HepG2 (cell line): Measurements from ENCODE around the gene EFS. TPM values are rescaled to one million over a fixed set of nuclear protein-coding genes. Genes with fewer than 3 reads are reported as not detected.

Source experiments
- ATAC-seq: fragments of 200-7000 bp; cut with Tn5 transposase; 3 replicates; pipeline ENCODE4 v1.9.1; 2020; ENCODE audit warnings: mild to moderate bottlenecking, moderate library complexity
- BruUV-seq: library from RNA; stranded (reverse); fragments of 400-500 nt; replicated peaks from 2 replicates; lab custom pipeline; 2021; lab: Mats Ljungman, UMichigan
- CTCF ChIA-PET: fragments of 300-600 bp; formaldehyde crosslinking; extraction: SDS; loops from one replicate; lab custom pipeline; 2021; ENCODE audit warnings: low total read pairs, inconsistent platforms, low intra/inter-chr PET ratio; lab: Yijun Ruan, JAX
- POLR2A ChIA-PET: fragments of 350-600 bp; sonication (Branson Sonifier 250); formaldehyde crosslinking; loops from one replicate; lab custom pipeline; 2020; ENCODE audit warnings: antibody characterized with exemption, inconsistent platforms; lab: Yijun Ruan, JAX
- DNase-seq: peaks from one replicate; pipeline ENCODE4 v3.0.0-alpha.2; 2015; ENCODE audit warnings: low spot score
- FAIRE-seq: peaks from 3 replicates; lab custom pipeline; 2011; peaks lifted over from hg19 to GRCh38; lab: Jason Lieb, UNC
- H2AFZ ChIP-seq: one replicate; pipeline ENCODE4 v1.6.1; 2011; ENCODE audit warnings: low read length, inconsistent platforms
- H3K27ac ChIP-seq: fragments of 300-600 bp; 3 replicates; pipeline ENCODE4 v1.8.0; 2011; ENCODE audit warnings: mixed run types, mild to moderate bottlenecking, mixed read lengths, low read length, inconsistent platforms; ENCODE audit not compliant: insufficient read depth; ENCODE audit errors: extremely low read length
- H3K27me3 ChIP-seq, 2 experiments: fragments of 200-600 bp in 1 of 2; 2 replicates in 1 of 2; 3 replicates in 1 of 2; pipeline versions ENCODE4 v1.6.0 to v1.8.0; 2011; ENCODE audit warnings: low read length in 2 of 2, mild to moderate bottlenecking in 2 of 2, moderate library complexity in 2 of 2, inconsistent platforms in 1 of 2; ENCODE audit not compliant: insufficient read depth in 2 of 2, control insufficient read depth in 1 of 2
- H3K36me3 ChIP-seq, 2 experiments: fragments of 200-600 bp in 1 of 2; replicated peaks in 1 of 2; 2 replicates in 1 of 2; 3 replicates in 1 of 2; pipeline versions ENCODE4 v1.5.1 to v1.8.0; 2011; ENCODE audit warnings: low read length in 2 of 2, inconsistent platforms in 1 of 2; ENCODE audit not compliant: insufficient read depth in 2 of 2, control insufficient read depth in 1 of 2
- H3K4me1 ChIP-seq: 2 replicates; pipeline ENCODE4 v1.5.1; 2012; ENCODE audit warnings: low read length, inconsistent platforms; ENCODE audit not compliant: insufficient read depth
- H3K4me2 ChIP-seq: 2 replicates; pipeline ENCODE4 v1.6.0; 2011; ENCODE audit warnings: low read depth, low read length, inconsistent platforms
- H3K4me3 ChIP-seq, 3 experiments: fragments of 200-600 bp in 1 of 3; sonication (generic), shearing (Covaris generic) in 1 of 3; replicated peaks in 1 of 3; 2 replicates each; pipeline ENCODE4 v1.5.1; 2011 to 2016; ENCODE audit warnings: low read length in 3 of 3, inconsistent platforms in 2 of 3, low read depth in 2 of 3, mild to moderate bottlenecking in 2 of 3, control low read depth in 1 of 3, mixed read lengths in 1 of 3; ENCODE audit not compliant: insufficient read depth in 1 of 3
- H3K79me2 ChIP-seq: one replicate; pipeline ENCODE4 v1.6.1; 2011; ENCODE audit warnings: low read length, inconsistent platforms; ENCODE audit not compliant: insufficient read depth
- H3K9ac ChIP-seq: 2 replicates; pipeline ENCODE4 v1.6.0; 2011; ENCODE audit warnings: mild to moderate bottlenecking, low read depth, low read length, inconsistent platforms; ENCODE audit not compliant: insufficient read depth
- H3K9me3 ChIP-seq: 2 replicates; pipeline ENCODE4 v1.5.1; 2012; ENCODE audit warnings: mild to moderate bottlenecking, low read length
- H4K20me1 ChIP-seq: 2 replicates; pipeline ENCODE4 v1.6.0; 2011; ENCODE audit warnings: inconsistent platforms, mild to moderate bottlenecking, low read length, moderate library complexity; ENCODE audit not compliant: insufficient read depth
- ADNP ChIP-seq: sonication (generic); formaldehyde crosslinking; IDR thresholded peaks from 2 replicates; pipeline ENCODE4 v1.4.0; 2020; ENCODE audit warnings: missing genetic modification reagents
- ARHGAP35 ChIP-seq: sonication (generic); formaldehyde crosslinking; IDR thresholded peaks from 2 replicates; pipeline ENCODE4 v1.9.0; 2022; ENCODE audit warnings: mild to moderate bottlenecking, inconsistent platforms, moderate library complexity, missing genetic modification reagents, borderline replicate concordance
- ATAD3A ChIP-seq: sonication (generic); formaldehyde crosslinking; IDR thresholded peaks from 2 replicates; pipeline ENCODE4 v1.4.0; 2020; ENCODE audit warnings: missing genetic modification reagents
- DRAP1 ChIP-seq: IDR thresholded peaks from 2 replicates; pipeline ENCODE4 v1.6.1; 2016; ENCODE audit warnings: missing genetic modification reagents, missing compliant biosample characterization
- EZH2 ChIP-seq: conservative IDR thresholded peaks from 2 replicates; pipeline ENCODE4 v1.6.1; 2012; ENCODE audit warnings: mild to moderate bottlenecking, low read depth, low read length, moderate library complexity
- FOXO4 ChIP-seq: sonication (generic); formaldehyde crosslinking; conservative IDR thresholded peaks from 2 replicates; pipeline ENCODE4 v1.8.1; 2023; ENCODE audit warnings: missing genetic modification reagents
- JDP2 ChIP-seq: sonication (generic); formaldehyde crosslinking; IDR thresholded peaks from 2 replicates; pipeline ENCODE4 v1.8.1; 2022; ENCODE audit warnings: missing genetic modification reagents, borderline replicate concordance
- MAX ChIP-seq: IDR thresholded peaks from 2 replicates; pipeline ENCODE4 v1.6.1; 2012; ENCODE audit warnings: inconsistent platforms
- MTA1 ChIP-seq: sonication (generic); formaldehyde crosslinking; IDR thresholded peaks from 2 replicates; pipeline ENCODE4 v1.4.0; 2020; ENCODE audit warnings: missing genetic modification reagents, mild to moderate bottlenecking, borderline replicate concordance
- REPIN1 ChIP-seq: sonication (generic); formaldehyde crosslinking; IDR thresholded peaks from 2 replicates; pipeline ENCODE4 v1.8.0; 2022; ENCODE audit warnings: missing genetic modification reagents, low read depth, mild to moderate bottlenecking, borderline replicate concordance
- SALL1 ChIP-seq: sonication (generic); formaldehyde crosslinking; IDR thresholded peaks from 2 replicates; pipeline ENCODE4 v1.8.0; 2022; ENCODE audit warnings: mild to moderate bottlenecking, missing genetic modification reagents
- U2AF2 ChIP-seq: fragments of 200-400 bp; formaldehyde crosslinking; IDR thresholded peaks from 2 replicates; pipeline ENCODE4 v1.6.1; 2017; ENCODE audit warnings: low read depth, mild to moderate bottlenecking, low read length
- ZFY ChIP-seq: sonication (generic); formaldehyde crosslinking; IDR thresholded peaks from 2 replicates; pipeline ENCODE4 v1.4.0; 2020; ENCODE audit warnings: missing genetic modification reagents
- ZNF260 ChIP-seq: sonication (generic); formaldehyde crosslinking; IDR thresholded peaks from 2 replicates; pipeline ENCODE4 v1.4.0; 2020; ENCODE audit warnings: missing genetic modification reagents, low read depth, mild to moderate bottlenecking, borderline replicate concordance
- ZNF768 ChIP-seq: sonication (generic); formaldehyde crosslinking; IDR thresholded peaks from 2 replicates; pipeline ENCODE4 v1.4.0; 2020; ENCODE audit warnings: missing genetic modification reagents
- ZNF782 ChIP-seq: sonication (generic); formaldehyde crosslinking; IDR thresholded peaks from 2 replicates; pipeline ENCODE4 v1.4.0; 2020; ENCODE audit warnings: missing genetic modification reagents, mild to moderate bottlenecking, borderline replicate concordance
- WGBS: methylation state at CpG from one replicate; pipeline ENCODE4 v1.1.6; 2017; ENCODE audit warnings: low lambda C conversion rate; 5-methylcytosine and 5-hydroxymethylcytosine counted together
- in situ Hi-C: cut with HindIII; loops from 2 replicates; pipeline ENCODE4 v1.10.0; 2017; ENCODE audit warnings: low pct_unique_long_range_greater_than_20kb; ENCODE audit not compliant: extremely low pct_ligation_motif_present
- intact Hi-C: fragments of 100-400 bp; cut with micrococcal nuclease; formaldehyde crosslinking; loops from one replicate; pipeline ENCODE4 v1.10.0; 2022; ENCODE audit not compliant: unreplicated experiment
- polyA plus RNA-seq, 8 experiments: library from polyadenylated mRNA; depleted of rRNA in 3 of 8; stranded (reverse) in 7 of 8; unstranded in 1 of 8; fragments of >200 nt; fragmentation: Illumina TruSeq in 4 of 8; extraction: Trizol in 4 of 8; gene quantifications; 2 replicates each; pipeline versions ENCODE4 v1.2.1 to v1.2.3, GENCODE V29; 2011 to 2016; ENCODE audit warnings: low read depth in 4 of 8, missing spikeins in 1 of 8, mixed read lengths in 1 of 8; ENCODE audit not compliant: insufficient read depth in 1 of 8
- total RNA-seq, 5 experiments: library from RNA; depleted of rRNA; stranded (reverse); fragments of >200 nt; fragmentation: Illumina TruSeq; extraction: Trizol; gene quantifications; 2 replicates each; pipeline ENCODE4 v1.2.3, GENCODE V29; 2016; ENCODE audit warnings: low read depth in 1 of 5
- TF ChIP-seq, protein P1 (sequence below): sonication (generic); formaldehyde crosslinking; IDR thresholded peaks from 2 replicates; pipeline ENCODE4 v1.8.0; 2022; ENCODE audit warnings: mild to moderate bottlenecking, missing genetic modification reagents, moderate library complexity

Gene EFS
- total and polyA plus RNA-seq, 2 of the 13 experiments (the other 11 are each of a cell fraction or from before 2014, with no cell fraction given): not detected

- TF ChIP-seq, protein P1, sequence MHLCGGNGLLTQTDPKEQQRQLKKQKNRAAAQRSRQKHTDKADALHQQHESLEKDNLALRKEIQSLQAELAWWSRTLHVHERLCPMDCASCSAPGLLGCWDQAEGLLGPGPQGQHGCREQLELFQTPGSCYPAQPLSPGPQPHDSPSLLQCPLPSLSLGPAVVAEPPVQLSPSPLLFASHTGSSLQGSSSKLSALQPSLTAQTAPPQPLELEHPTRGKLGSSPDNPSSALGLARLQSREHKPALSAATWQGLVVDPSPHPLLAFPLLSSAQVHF (CRISPR knock-in tag): no peak
Observed at GRCh38 chr14:23376482-23377197, 11.7 kb upstream of the EFS start, which contains the start of gene CMTM5 (continued).

- WGBS: 33% methylated on average over 21 of the region's 21 CpGs
- no peak for FAIRE-seq
- in situ Hi-C loops (loop anchor here (5.0 kb wide), 2 partner anchors 48 to 113 kb away; no protein-coding TSS in a partner anchor), intact Hi-C loops (no loop called here)
- peaks cover 32 to 87% of the 10 kb centered on the region in 2 experiments for H3K27me3 ChIP-seq
- ChIA-PET CTCF (interaction anchor here (1.3 kb wide), 1 partner anchor 111 kb away, joined by 4 read pairs; no protein-coding TSS in a partner anchor), POLR2A (no interaction called here)
- H3K36me3 ChIP-seq: no peaks in the 10 kb centered on the region
- ATAC-seq: no peak
- H3K9me3 ChIP-seq: no peaks in the 10 kb centered on the region
- H3K79me2 ChIP-seq: no peaks in the 10 kb centered on the region
- DNase-seq: no peak
- no peak overlapping the region for H3K4me3 ChIP-seq
- no peaks in the 10 kb centered on the region for H4K20me1 ChIP-seq
- no peak overlapping the region for H3K4me2 ChIP-seq
- BruUV-seq: no TSS peak
- H3K27ac ChIP-seq: no peak overlapping the region
- H3K9ac ChIP-seq: no peak overlapping the region
- H2AFZ ChIP-seq: no peak overlapping the region
- no peaks in the 10 kb centered on the region for H3K4me1 ChIP-seq
- 0 out of 2 replicates have a peak, but pooled peaks have one; percentile 29 for TF ChIP-seq ARHGAP35 (CRISPR knock-in tag)
- TF ChIP-seq REPIN1 (CRISPR knock-in tag): no peak
- TF ChIP-seq ZNF768 (CRISPR knock-in tag): peak; percentile 45; the same call in 1 of the 2 replicates
- TF ChIP-seq MAX: no peak
- TF ChIP-seq ZNF260 (CRISPR knock-in tag): no peak
- no peak for TF ChIP-seq JDP2 (CRISPR knock-in tag)
- peak; percentile 42; the same call in 1 of the 2 replicates for TF ChIP-seq MTA1 (CRISPR knock-in tag)
- no peak for TF ChIP-seq ATAD3A (CRISPR knock-in tag)
- TF ChIP-seq U2AF2: no peak
- TF ChIP-seq FOXO4: 0 out of 2 replicates have a peak, but pooled peaks have one; percentile 15
- no peak for TF ChIP-seq ADNP (CRISPR knock-in tag)
- TF ChIP-seq DRAP1 (CRISPR knock-in tag): no peak
- TF ChIP-seq ZFY (CRISPR knock-in tag): no peak
- TF ChIP-seq SALL1 (CRISPR knock-in tag): no peak
- peak; percentile 65; the same call in 1 of the 2 replicates for TF ChIP-seq EZH2
- TF ChIP-seq ZNF782 (CRISPR knock-in tag): no peak
Observed at GRCh38 chr14:23375527-23376251, 10.7 kb upstream of the EFS start.
